ENCODE results near the gene NIPAL1.

Gene NIPAL1

GRCh38 chr4:48027653-48028052 lies 11.1 kb downstream of the NIPAL1 start:
- no peak for DNase-seq (ENCODE audit: low read depth)

GRCh38 chr4:48028696-48029095 lies 12.1 kb downstream of the NIPAL1 start:
- DNase-seq (ENCODE audit: low read depth), result no peak

GRCh38 chr4:48030470-48030869 lies 13.9 kb downstream of the NIPAL1 start:
- no peak for DNase-seq (ENCODE audit: low read depth)

GRCh38 chr4:48031802-48032525 lies 15.4 kb downstream of the NIPAL1 start:
- no peak for DNase-seq (ENCODE audit: low read depth)

GRCh38 chr4:48032721-48033120 lies 16.1 kb downstream of the NIPAL1 start:
- DNase-seq (ENCODE audit: low read depth), result no peak

GRCh38 chr4:48033412-48033811 lies 16.8 kb downstream of the NIPAL1 start:
- DNase-seq (ENCODE audit: low read depth), result no peak

- no peak for DNase-seq (ENCODE audit: low read depth)
Measured at GRCh38 chr4:48033825-48034413, 17.3 kb downstream of the NIPAL1 start.

- DNase-seq (ENCODE audit: low read depth), result no peak
Measured at GRCh38 chr4:48035952-48036351, 19.4 kb downstream of the NIPAL1 start.

- no peak for DNase-seq (ENCODE audit: low read depth)
Measured at GRCh38 chr4:48037117-48037462, 20.5 kb downstream of the NIPAL1 start.

- DNase-seq (ENCODE audit: low read depth), result no peak
Measured at GRCh38 chr4:48038666-48039065, 22.1 kb downstream of the NIPAL1 start.

- no peak for DNase-seq (ENCODE audit: low read depth)
Measured at GRCh38 chr4:48039561-48039960, 23.0 kb downstream of the NIPAL1 start.

- DNase-seq (ENCODE audit: low read depth), result no peak
Measured at GRCh38 chr4:48041535-48042137, 25.1 kb downstream of the NIPAL1 start.

GRCh38 chr4:48042979-48043461 lies 26.4 kb downstream of the NIPAL1 start:
- DNase-seq (ENCODE audit: low read depth), result no peak

- no peak for DNase-seq (ENCODE audit: low read depth)
Measured at GRCh38 chr4:48043504-48043903, 26.9 kb downstream of the NIPAL1 start.

- no peak for DNase-seq (ENCODE audit: low read depth)
Measured at GRCh38 chr4:48044298-48044697, 27.7 kb downstream of the NIPAL1 start.

- DNase-seq (ENCODE audit: low read depth), result no peak
Measured at GRCh38 chr4:48046059-48046458, 29.5 kb downstream of the NIPAL1 start.

GRCh38 chr4:48047421-48047844 lies 30.9 kb downstream of the NIPAL1 start:
- no peak for DNase-seq (ENCODE audit: low read depth)

GRCh38 chr4:48047896-48048295 lies 31.3 kb downstream of the NIPAL1 start:
- no peak for DNase-seq (ENCODE audit: low read depth)

GRCh38 chr4:48049483-48049882 lies 32.9 kb downstream of the NIPAL1 start:
- DNase-seq (ENCODE audit: low read depth), result no peak

- DNase-seq (ENCODE audit: low read depth), result no peak
Measured at GRCh38 chr4:48051078-48051477, 34.5 kb downstream of the NIPAL1 start.

- DNase-seq (ENCODE audit: low read depth), result no peak
Measured at GRCh38 chr4:48058617-48059530, 42.3 kb downstream of the NIPAL1 start.

- DNase-seq (ENCODE audit: low read depth), result no peak
Measured at GRCh38 chr4:48064349-48064748, 47.8 kb downstream of the NIPAL1 start.
